Measurements from ENCODE around the gene SMIM35. TPM values are rescaled to one million over a fixed set of nuclear protein-coding genes. Genes with fewer than 3 reads are reported as not detected.

SMIM35 gene
- total and polyA plus RNA-seq, 2 of the 13 experiments (the other 11 are each of a cell fraction or from before 2014, with no cell fraction given): not detected

DNA sequence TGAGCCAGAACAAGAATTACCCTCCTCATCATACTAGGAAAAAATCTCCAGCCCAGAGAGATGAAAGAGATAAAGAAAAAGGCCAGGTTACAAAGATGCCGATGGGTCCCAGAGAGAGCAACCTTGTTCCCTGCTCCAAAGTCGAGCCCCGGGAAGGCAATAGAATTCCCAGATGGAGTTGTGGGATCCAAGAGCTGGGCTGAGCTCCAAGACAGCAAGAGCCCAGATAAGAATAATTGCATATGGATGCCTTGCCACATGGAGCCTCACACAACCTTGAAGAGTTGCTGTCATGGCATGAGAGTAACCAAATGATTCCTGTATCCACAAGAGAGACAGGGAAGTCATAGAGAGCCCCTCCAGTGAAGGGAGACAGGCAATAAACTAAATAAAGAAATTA lies 69.7 kb downstream of the SMIM35 start:
- H4K20me1 ChIP-seq (ENCODE audit: insufficient read depth, low read length): no peaks in the 10 kb centered on the region
- ChIA-PET POLR2A (no interaction called here), CTCF (ENCODE audit: low intra/inter-chr PET ratio, low total read pairs) (no interaction called here)
- FAIRE-seq: no peak
- H3K9me3 ChIP-seq (ENCODE audit: low read length): peaks cover 10% of the 10 kb centered on the region; the same call in 1 of the 2 replicates
- no peak overlapping the region for H3K9ac ChIP-seq (ENCODE audit: insufficient read depth, low read depth, low read length)
- in situ Hi-C loops (cut with HindIII; ENCODE audit: extremely low pct_ligation_motif_present, low pct_unique_long_range_greater_than_20kb) (no loop called here), intact Hi-C loops (cut with micrococcal nuclease; ENCODE audit: unreplicated experiment) (no loop called here)
- H3K27ac ChIP-seq (ENCODE audit: extremely low read length, insufficient read depth, low read length): no peak overlapping the region
- no peak overlapping the region for H3K4me2 ChIP-seq (ENCODE audit: low read depth, low read length)
- H2AFZ ChIP-seq (ENCODE audit: low read length): no peak overlapping the region
- no peak for ATAC-seq
- H3K4me1 ChIP-seq (ENCODE audit: insufficient read depth, low read length): no peaks in the 10 kb centered on the region
- H3K4me3 ChIP-seq (replicated peaks in 1 of 3; ENCODE audit: insufficient read depth in 1 of 3, low read depth in 2 of 3, low read length in 3 of 3): no peak overlapping the region
- BruUV-seq (replicated peaks): no TSS peak
- DNase-seq (ENCODE audit: low spot score): no peak
- WGBS (ENCODE audit: low lambda C conversion rate): 20% methylated on average over 3 of the region's 3 CpGs
- H3K36me3 ChIP-seq (replicated peaks in 1 of 2; ENCODE audit: control insufficient read depth in 1 of 2, insufficient read depth in 2 of 2, low read length in 2 of 2): no peaks in the 10 kb centered on the region
- no peak for TF ChIP-seq ZNF335 (CRISPR knock-in tag; IDR thresholded peaks at IDR 0.05)
- TF ChIP-seq ZNF782 (CRISPR knock-in tag; IDR thresholded peaks at IDR 0.05; ENCODE audit: borderline replicate concordance): no peak
- TF ChIP-seq, protein P1, sequence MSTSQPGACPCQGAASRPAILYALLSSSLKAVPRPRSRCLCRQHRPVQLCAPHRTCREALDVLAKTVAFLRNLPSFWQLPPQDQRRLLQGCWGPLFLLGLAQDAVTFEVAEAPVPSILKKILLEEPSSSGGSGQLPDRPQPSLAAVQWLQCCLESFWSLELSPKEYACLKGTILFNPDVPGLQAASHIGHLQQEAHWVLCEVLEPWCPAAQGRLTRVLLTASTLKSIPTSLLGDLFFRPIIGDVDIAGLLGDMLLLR (CRISPR knock-in tag; IDR thresholded peaks at IDR 0.05): no peak
- no peak for TF ChIP-seq ATF7-NPFF (CRISPR knock-in tag; IDR thresholded peaks at IDR 0.05; ENCODE audit: low read depth)
- TF ChIP-seq ZNF772 (CRISPR knock-in tag; IDR thresholded peaks at IDR 0.05): no peak
- no peak for TF ChIP-seq MIER2 (CRISPR knock-in tag; IDR thresholded peaks at IDR 0.05)
- no peak for TF ChIP-seq ZNF337 (CRISPR knock-in tag; IDR thresholded peaks at IDR 0.05; ENCODE audit: borderline replicate concordance, low read depth)
- TF ChIP-seq, protein P2, sequence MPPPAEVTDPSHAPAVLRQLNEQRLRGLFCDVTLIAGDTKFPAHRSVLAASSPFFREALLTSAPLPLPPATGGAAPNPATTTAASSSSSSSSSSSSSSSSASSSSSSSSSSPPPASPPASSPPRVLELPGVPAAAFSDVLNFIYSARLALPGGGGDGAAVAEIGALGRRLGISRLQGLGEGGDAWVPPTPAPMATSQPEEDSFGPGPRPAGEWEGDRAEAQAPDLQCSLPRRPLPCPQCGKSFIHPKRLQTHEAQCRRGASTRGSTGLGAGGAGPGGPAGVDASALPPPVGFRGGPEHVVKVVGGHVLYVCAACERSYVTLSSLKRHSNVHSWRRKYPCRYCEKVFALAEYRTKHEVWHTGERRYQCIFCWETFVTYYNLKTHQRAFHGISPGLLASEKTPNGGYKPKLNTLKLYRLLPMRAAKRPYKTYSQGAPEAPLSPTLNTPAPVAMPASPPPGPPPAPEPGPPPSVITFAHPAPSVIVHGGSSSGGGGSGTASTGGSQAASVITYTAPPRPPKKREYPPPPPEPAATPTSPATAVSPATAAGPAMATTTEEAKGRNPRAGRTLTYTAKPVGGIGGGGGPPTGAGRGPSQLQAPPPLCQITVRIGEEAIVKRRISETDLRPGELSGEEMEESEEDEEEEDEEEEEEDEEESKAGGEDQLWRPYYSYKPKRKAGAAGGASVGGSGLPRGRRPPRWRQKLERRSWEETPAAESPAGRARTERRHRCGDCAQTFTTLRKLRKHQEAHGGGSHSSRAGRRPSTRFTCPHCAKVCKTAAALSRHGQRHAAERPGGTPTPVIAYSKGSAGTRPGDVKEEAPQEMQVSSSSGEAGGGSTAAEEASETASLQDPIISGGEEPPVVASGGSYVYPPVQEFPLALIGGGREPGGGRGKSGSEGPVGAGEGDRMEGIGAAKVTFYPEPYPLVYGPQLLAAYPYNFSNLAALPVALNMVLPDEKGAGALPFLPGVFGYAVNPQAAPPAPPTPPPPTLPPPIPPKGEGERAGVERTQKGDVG (CRISPR knock-in tag; IDR thresholded peaks at IDR 0.05; ENCODE audit: borderline replicate concordance): no peak
- TF ChIP-seq NAIF1 (CRISPR knock-in tag; IDR thresholded peaks at IDR 0.05; ENCODE audit: borderline replicate concordance): no peak
- no peak for TF ChIP-seq NFRKB (IDR thresholded peaks at IDR 0.05)
- no peak for TF ChIP-seq JUNB (CRISPR knock-in tag; IDR thresholded peaks at IDR 0.05; ENCODE audit: borderline replicate concordance)
- TF ChIP-seq, protein P3, sequence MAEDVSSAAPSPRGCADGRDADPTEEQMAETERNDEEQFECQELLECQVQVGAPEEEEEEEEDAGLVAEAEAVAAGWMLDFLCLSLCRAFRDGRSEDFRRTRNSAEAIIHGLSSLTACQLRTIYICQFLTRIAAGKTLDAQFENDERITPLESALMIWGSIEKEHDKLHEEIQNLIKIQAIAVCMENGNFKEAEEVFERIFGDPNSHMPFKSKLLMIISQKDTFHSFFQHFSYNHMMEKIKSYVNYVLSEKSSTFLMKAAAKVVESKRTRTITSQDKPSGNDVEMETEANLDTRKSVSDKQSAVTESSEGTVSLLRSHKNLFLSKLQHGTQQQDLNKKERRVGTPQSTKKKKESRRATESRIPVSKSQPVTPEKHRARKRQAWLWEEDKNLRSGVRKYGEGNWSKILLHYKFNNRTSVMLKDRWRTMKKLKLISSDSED (CRISPR knock-in tag; IDR thresholded peaks at IDR 0.05): no peak
- TF ChIP-seq, protein P4, sequence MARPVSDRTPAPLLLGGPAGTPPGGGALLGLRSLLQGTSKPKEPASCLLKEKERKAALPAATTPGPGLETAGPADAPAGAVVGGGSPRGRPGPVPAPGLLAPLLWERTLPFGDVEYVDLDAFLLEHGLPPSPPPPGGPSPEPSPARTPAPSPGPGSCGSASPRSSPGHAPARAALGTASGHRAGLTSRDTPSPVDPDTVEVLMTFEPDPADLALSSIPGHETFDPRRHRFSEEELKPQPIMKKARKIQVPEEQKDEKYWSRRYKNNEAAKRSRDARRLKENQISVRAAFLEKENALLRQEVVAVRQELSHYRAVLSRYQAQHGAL (CRISPR knock-in tag; IDR thresholded peaks at IDR 0.05; ENCODE audit: not compliant biosample characterization): no peak
- no peak for TF ChIP-seq SMARCC2 (IDR thresholded peaks at IDR 0.05)
- TF ChIP-seq SMC3 (IDR thresholded peaks at IDR 0.05; ENCODE audit: low read length): no peak
- peaks cover 2 to 20% of the 10 kb centered on the region in 2 experiments; a peak in 2 of 5 replicates for H3K27me3 ChIP-seq (ENCODE audit: control insufficient read depth in 1 of 2, insufficient read depth in 2 of 2, low read length in 2 of 2)
- H3K79me2 ChIP-seq (ENCODE audit: insufficient read depth, low read length): no peaks in the 10 kb centered on the region
